HG03565 (cell line): ENCODE results near the gene XPO4.
A peak's percentile ranks its signal among the peaks of the same experiment; 100 is the strongest.
"Not testable (repeated sequence)": the region's sequence is repeated elsewhere in the genome, so short reads cannot be mapped to it uniquely, and the experiment has no call there.

Experiments used
- ATAC-seq: cut with Tn5 transposase; IDR thresholded peaks from one replicate; pipeline ENCODE4 v1.9.1; 2021; ENCODE audit warnings: mild to moderate bottlenecking, moderate library complexity; ENCODE audit not compliant: unreplicated experiment

Gene XPO4

DNA sequence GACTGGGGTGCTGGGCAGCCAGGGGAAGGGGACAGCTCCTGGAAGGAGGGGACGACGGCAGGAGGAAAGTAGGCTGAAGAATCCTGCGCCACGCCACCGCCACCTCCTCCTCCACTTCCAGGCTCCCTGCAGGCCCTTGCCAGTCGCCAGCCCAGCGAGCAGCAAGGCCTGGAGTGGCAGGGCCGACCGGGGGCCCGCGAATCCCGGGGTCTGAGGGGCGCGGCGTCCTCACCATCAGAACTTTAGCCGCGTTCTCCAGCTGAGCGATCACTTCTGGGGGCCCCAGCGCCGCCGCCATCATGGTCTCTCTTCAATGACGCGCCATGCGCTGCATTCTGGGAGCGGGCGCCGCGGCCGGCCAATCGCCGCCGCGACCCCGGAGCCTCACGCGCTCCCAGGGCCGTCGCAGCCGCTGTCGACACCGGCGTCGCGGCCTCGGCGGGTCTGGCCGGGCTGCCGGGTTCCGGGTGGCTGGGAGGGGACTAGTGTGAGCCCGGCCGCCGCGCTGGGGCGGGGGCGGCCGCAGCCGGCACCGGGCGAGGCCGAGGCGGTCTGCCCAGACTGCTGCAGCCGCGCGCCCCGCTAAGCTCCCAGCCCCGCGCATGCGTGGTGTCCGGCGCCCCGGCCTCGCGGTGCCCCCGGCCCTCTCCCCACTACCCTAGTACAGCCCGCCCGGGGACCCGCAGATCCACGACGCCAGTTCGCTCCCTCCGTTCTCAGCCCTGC lies at the start of gene XPO4:
Gene XPO4, minus strand, starts transcription at position 309 of the 726 bp plus-strand sequence. Its CDS starts 8 bp downstream, at position 301.
- ATAC-seq = peak; percentile 90

DNA sequence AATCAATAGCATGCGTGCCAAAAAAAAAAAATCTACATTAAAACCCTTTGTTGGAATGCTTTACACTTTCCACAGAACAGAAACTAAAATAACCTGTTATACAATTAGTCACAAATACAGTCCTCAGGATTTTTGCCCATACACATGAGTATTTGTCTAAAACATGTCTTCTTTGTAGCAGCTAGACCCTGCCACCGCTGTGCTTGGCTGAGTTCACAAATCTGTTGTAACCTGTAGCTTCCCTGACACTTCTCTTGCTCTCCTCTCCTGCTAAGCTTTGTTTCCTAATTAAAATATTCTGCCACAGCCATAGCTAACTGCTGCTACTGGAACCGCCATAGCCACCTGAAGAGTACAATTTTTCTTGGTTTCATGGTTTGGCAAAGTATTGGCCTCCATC lies 45.5 kb upstream of the XPO4 start:
- not testable (repeated sequence) for ATAC-seq

DNA sequence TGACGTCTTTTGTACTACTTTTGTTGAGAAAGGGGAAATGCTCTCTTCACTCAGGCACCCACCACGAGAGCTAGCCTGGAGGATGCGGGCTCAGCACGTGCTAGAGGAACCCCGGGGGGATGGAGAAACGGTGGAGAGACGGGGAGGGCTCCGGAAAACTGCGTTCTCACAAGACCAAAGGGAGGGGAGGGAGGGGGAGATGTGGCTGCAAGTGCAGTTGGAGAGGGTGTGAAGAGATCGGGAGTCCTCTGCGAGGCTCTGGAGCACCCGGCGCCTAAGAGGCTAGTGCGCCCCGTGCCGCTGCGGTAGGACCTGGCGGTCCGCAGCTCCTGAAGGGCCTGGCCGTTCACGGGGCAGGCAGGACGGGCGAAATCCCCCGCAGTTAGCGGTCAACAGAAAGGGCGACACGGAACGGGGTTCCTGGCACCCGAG lies 43.4 kb upstream of the XPO4 start:
- no peak for ATAC-seq

DNA sequence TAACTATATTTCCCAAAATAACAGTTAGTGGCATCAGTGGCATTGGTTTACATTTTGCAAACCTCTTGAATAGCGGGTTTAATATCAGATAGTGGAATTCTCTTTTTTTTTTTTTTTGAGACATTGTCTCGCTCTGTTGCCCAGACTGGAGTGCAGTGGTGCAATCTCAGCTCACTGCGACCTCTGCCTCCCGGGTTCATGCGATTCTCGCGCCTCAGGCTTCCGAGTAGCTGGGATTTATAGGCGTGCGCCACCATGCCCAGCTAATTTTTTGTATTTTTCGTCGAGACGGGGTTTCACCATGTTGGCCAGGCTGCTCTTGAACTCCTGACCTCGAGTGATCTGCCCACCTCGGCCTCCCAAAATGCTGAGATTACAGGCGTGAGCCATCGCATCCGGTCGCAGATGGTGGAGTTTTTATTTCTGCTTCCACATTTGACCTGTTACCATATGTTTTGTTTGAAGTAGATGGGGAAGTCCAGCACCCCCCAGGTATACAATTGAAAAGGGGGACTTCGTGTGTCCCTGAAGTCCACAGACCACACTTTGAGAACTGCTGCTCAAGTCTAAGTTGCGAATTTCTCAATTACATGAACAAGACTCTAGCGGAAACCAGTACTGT lies 40.5 kb upstream of the XPO4 start:
- no peak for ATAC-seq

DNA sequence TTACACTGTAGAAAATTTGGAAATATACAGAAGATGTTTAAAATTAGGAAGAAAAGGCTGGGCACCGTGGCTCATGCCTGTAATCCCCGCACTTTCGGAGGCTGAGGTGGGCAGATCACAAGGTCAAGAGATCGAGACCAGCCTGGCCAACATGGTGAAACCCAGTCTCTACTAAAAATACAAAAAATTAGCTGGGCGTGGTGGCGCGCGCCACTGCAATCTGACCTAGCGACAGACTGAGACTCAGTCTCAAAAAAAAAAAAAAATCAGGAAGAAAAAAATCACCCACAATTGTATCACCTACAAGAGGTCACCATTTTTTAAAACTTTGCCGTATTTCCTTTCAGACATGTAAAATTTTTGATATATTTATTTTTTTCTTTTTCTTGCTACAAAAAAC lies 38.0 kb upstream of the XPO4 start:
- not testable (repeated sequence) for ATAC-seq

DNA sequence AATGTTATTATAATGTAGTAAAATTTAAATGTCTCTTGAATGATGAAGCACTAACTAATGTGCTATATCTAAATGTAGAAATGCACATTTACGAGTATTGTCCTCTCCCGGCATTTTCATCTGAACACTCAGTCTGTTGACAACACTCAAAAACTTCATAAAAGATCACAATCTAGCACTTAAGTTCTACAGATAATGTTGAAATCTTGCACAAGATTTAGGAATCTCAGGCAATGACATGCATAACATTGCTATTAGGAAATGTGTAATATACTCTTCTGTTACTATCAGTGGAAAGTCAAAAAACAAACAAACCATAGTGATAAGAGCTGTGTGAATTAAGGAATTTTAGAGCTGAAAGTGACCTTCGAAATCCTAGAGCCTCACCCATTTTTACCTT lies 37.5 kb upstream of the XPO4 start:
- ATAC-seq = no peak

DNA sequence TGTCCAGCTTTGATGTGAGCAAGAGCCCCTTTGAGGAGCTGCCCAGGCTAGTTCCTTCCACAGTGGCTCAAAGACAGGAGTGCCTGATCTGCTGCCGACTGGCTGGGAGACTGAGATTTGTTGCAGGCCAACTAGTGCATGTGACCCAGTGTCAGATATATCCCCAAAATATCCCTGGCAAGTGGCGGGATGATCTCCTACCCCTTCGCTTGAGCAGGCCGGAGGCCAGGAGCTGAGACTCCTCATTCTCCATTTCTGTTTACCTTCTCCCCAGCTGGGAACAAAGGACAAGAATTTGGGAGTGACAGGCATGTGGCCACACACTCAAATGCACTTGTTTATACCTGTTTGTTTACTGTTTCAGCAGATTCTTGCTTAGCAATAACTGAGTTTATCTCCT lies 37.1 kb upstream of the XPO4 start:
- ATAC-seq = no peak

DNA sequence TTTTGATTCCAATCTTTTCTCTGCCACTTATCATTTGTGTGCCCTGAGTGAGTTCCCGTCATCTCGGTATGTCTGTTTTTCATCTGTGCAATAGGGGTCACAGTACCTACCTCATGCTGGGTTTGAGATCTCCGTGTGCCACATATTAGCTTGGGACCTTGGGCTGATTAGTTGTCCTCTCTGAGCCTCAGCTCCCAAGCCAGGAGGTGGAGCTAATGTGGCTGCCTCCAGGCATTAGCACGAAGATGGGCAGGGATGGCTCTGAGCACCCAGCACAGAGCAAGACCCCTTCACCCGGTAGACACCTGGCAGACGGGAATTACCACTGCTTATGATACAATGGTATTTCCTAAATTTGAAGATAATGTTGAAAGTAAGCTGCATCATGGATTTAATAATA lies 35.8 kb upstream of the XPO4 start:
- ATAC-seq = no peak

DNA sequence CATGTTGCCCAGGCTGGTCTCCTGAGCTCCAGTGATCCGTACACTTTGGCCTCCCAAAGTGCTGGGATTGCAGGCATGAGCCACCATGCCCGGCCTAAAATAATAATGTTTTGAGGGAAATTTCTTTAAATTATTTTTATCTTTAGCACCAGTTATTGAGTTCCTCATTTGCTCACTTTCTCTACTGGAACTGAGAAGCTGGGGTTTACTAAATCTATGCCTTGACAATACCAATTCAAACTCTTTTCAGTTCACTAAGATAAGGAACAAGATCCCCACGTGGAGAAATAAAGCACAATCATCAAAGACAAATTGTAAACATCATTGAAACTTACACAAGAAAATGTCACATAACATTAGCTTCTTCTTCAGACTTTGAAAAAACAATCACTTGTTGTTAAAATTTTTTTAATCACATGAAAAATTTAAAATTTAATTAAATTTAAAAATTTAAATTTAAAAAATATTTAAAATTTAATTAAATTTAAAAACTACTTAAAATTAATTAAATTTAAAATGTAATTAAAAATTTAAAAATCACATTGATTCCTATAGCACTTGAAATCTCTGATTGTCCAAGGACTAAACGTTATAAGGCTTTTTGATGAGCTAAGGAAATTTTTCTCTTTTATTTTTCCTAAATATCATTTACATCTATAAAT lies 25.2 kb upstream of the XPO4 start:
- ATAC-seq = no peak

DNA sequence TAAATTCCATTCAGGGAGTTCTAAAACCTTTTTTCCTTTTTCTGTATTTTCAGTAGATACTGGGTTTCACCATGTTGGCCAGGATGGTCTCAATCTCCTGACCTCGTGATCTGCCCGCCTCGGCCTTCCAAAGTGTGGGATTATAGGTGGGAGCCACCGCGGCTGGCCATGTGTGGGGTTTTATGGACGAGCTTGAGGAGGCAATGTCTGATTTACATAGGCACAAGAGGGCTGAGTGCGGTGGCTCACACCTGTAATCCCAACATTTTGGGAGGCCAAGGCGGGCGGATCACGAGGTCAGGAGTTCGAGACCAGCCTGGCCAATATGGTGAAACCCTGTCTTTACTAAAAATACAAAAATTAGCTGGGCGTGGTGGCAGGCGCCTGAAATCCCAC lies 22.8 kb upstream of the XPO4 start:
- not testable (repeated sequence) for ATAC-seq

DNA sequence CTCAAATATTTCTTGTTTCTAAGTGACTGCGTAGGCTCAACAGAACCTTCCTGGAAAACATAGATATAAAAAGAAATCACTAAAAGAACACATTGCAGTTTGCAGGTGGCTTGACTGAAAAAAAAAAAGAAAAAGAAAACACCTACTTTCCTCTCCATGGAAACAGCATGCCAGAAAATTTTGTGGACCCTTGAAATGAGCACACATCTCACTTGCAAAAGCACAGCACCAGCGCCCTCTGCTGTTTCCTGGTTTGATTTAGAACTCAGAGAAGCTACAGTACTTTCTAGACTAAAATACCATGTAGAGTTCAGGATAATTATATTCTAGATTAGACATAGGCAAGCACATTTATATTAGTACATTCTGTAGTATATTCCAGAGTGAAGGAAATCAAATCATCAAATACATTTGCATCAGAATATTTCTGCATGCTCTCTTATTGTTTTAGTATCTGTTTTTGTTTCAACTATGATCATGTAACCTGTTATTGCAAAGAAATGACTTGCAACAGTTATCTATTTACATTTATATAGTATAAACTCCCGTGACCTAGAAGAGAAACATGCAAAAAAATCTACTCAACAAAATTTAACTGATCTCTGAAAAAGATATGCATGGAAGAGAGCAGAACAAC lies 22.3 kb upstream of the XPO4 start:
- no peak for ATAC-seq

DNA sequence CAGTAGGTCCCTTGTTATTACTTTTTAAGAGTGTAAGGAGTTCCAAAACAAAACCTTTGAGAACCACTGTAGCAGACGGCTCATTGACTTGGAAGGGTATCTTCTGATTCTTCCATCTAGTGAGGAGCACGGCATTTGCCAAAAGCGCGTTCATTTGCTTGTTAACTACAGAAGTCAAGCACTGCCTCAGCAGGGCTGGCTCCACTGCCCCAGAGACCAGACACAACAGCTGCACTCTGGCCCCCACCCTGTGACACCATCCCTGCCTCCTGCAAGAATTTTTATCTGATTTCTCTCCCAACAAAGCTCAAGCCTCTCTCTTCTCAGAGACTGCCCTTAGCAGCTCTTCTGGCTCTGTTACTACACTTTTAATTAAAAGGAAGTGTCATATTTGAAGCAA lies 20.7 kb upstream of the XPO4 start:
- no peak for ATAC-seq

DNA sequence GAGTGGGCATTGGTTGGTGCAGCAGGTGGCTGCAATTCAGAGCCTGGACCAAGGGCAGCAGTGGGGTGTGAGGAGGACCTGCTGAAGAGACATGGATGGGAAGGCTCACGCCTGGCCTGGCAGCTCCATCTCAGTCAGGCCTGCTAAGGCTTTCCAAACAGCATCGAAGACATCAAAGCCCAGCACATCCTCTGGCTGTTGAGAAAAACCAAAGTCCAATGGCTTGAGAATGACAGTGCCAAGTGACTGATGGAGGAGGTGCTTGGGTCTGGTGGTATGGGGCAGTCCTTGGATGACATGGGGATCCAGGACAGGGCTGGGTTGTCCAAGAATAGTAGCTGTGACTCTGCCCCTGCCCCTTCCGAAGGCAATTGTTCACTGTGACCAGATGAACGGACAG lies 19.0 kb upstream of the XPO4 start:
- no peak for ATAC-seq

DNA sequence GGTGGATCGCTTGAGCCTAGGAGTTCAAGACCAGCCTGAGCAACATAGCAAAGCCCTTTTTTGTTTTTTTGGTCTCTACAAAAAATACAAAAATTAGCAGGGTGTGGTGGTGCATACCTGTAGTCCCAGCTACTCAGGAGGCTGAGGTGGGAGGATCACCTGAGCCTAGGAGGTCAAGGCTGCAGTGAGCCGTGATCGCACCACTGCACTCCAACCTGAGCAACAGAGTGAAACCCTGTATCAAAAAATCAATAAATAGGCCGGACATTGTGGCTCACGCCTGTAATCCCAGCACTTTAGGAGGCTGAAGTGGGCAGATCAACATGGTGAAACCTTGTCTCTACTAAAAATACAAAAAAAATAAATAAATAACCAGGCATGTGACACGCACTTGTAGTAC lies 13.1 kb upstream of the XPO4 start:
- not testable (repeated sequence) for ATAC-seq

DNA sequence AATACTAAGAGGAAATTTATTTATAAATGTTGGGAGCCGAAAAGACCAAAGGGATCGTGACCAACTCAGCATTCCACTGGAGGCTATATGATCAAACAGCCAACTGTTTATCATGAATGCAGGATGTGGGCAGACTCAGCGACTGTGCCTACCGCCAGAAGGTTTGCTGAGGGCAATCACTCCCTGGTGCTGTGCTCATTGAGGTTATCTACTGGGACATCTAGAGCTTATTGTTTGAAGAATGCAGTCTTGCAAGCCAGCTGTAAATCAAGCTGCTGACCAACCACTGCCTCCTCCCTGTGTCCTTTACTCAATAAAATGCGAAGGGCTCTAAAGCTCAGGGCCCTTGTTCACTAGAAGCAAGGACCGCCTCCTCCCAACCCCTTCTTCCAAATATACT lies 8.5 kb upstream of the XPO4 start:
- ATAC-seq = no peak

DNA sequence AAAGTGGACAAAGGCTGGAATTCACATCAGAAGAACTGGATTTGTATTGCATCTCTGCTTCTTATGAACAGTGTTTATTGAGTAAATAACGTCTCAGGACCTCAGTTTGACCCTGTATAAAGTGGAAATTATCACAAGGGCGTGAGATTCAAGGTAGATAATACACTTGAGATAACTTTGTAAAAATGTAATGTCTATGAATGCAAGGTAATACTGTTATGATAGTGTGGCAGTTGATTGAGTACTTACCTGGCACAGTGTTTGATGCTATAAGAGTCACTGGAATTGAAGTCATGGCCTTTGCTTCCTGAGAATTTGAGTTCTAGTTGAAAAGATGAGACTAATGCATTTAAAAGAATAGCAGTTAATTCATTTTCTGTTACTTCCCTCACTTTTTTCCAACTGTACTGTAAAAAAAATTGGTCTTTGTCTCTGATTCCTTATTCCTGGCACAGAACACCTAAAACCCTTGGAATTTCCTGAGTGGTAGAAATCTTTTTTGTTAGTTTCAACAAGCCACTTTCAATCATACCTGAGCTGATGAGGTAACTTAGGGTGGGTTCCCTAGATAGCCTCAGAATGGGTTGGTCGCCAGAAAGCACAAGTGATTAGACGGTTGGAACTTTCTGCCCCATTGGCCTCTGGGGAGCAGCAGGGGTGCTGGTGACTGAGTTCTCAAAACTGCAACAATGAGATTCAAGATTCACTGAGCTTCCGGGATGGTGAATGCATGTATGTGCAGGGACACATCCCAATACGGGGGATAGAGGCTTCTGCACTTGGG lies 6.4 kb upstream of the XPO4 start:
- ATAC-seq = no peak

DNA sequence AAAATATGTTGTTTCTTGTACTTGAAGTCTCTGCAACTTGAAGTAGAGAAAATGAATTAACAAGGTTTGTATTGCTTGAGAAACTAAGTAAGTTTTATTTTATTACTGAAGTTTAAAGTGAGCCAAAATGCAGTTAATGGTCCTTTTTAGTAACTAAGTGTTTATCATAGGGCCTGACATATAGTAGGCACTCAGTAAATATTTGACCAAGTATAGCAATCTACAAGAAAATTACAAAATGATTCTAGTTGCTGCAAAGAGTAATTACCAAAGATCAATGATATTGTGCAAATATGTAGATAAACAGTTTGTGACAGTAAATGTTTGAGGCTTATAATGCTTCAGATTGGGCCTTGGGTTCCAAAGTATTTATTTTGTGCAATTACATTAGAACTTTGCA lies 2.4 kb upstream of the XPO4 start:
- ATAC-seq = no peak

DNA sequence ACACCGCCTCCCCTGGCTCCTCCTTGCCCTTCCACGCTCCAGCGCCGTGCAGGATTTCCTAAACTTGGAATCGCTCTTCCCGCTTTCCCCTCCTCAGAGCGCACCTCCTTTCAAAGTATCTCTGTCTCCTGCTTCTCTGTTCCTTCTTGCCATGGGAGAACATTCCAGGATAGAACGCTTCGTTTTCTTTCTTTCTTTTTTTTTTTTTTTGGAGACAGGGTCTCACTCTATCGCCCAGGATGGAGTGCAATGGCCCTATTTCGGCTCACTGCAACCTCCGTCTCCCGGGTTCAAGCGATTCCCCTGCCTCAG lies 574 bp upstream of the XPO4 start:
- ATAC-seq = no peak

DNA sequence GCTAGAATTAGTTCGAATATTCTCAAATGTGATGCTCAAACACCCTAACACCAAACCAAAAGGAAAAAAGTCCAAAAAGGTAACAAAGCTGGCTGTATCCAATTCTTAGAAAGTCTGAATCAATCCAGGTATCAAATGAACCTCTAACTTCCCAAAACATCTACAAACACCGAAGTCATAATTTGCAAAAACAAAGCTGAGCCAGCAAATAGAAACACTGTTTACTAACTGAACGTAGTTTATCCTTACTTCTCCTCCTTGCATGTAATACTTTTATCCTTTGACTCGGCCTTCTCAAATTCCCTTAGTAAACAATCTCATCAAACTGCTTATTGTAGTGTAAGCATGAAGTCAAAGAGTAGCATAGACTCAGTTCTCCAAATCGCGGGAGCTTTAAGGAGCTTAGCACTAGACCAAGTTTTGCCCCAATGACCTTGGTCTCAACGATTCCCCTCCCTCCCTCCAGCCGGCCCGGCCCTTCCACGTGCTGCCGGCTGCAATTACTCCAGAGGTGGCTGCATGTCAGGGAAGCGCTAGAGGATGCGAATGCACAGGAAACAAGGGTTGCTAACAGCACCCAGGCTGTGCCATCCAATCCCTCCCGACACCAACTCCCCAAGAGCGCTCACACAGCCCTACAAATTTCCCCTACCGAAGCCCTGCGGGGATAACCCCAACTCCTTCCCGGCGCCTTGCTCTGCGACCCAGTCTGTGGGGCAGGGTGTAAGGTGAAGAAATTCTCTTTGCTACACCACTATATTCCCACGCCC lies 693 bp downstream of the XPO4 start:
- peak; percentile 15 for ATAC-seq

DNA sequence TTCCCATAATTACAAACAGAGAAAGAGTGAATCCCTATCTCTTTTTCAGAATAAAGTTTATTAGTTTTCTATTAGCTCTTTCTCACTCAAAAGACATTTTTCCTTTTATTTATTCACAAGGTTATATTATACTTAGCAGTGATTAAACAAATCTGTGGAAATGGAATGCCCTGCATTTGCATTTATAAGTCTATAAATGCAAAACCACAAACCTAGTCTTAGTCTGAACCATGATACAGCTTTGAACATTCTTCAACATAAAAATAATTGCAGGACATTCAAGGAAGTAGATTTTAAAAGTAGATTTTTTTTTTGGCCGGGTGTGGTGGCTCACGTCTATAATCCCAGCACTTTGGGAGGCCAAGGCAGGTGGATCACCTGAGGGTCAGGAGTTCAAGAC lies 8.3 kb downstream of the XPO4 start:
- ATAC-seq = no peak
